Adrenal gland (tissue), 5 donors: ENCODE data around the gene EFNA5.

ENCODE experiments used
- CTCF ChIP-seq, 6 experiments: fragments of 450-650 bp in 4 of 6; fragments of 200-600 bp in 2 of 6; sonication (generic) in 1 of 6; IDR thresholded peaks; 1 replicate in 5 of 6; 2 replicates in 1 of 6; pipeline versions ENCODE4 v1.5.1 to v1.8.0; 2016 to 2021; ENCODE audit warnings: antibody characterized with exemption in 6 of 6, mild to moderate bottlenecking in 2 of 6, moderate library complexity in 1 of 6
- POLR2A ChIP-seq, 2 donors: fragments of 450-650 bp; IDR thresholded peaks; one replicate each; pipeline ENCODE4 v1.6.1; 2017; ENCODE audit warnings: antibody characterized with exemption in 2 of 2, mild to moderate bottlenecking in 2 of 2, moderate library complexity in 1 of 2
- donor health status: DM: no; HTN: no; CAD: no.

GRCh38 chr5:107516452-107517184 lies 154.1 kb downstream of the EFNA5 start:
- TF ChIP-seq CTCF (IDR thresholded peaks at IDR 0.05) = no peak
- no peak for TF ChIP-seq POLR2A (IDR thresholded peaks at IDR 0.05)
